ENCODE results near the gene ANP32E. TPM values are rescaled to one million over a fixed set of nuclear protein-coding genes. Genes with fewer than 3 reads are reported as not detected.

Gene ANP32E
- total and polyA plus RNA-seq, 2 of the 13 experiments (the other 11 are each of a cell fraction or from before 2014, with no cell fraction given) = 10.3 to 53.0 TPM

GRCh38 chr1:150257624-150258585 lies 22.0 kb upstream of the ANP32E start, which contains the start of gene CA14 (continued):
- TF ChIP-seq ZNF609 (CRISPR knock-in tag; IDR thresholded peaks at IDR 0.05; ENCODE audit: borderline replicate concordance) (0 out of 2 replicates have a peak, but pooled peaks have one; percentile 38), ZMYM3 (CRISPR knock-in tag; IDR thresholded peaks at IDR 0.05) (peak; percentile 10; the same call in 1 of the 2 replicates), BATF2 (CRISPR knock-in tag; IDR thresholded peaks at IDR 0.05) (no peak), ZSCAN29 (CRISPR knock-in tag; conservative IDR thresholded peaks at IDR 0.05) (0 out of 2 replicates have a peak, but pooled peaks have one; percentile 21), MAF1 (CRISPR knock-in tag; IDR thresholded peaks at IDR 0.05; ENCODE audit: borderline replicate concordance) (no peak), ZNF431 (CRISPR knock-in tag; IDR thresholded peaks at IDR 0.05; ENCODE audit: borderline replicate concordance, low read depth) (0 out of 2 replicates have a peak, but pooled peaks have one; percentile 46), ZNF281 (CRISPR knock-in tag; IDR thresholded peaks at IDR 0.05; ENCODE audit: borderline replicate concordance) (peak; percentile 43; the same call in 1 of the 2 replicates), FOXK2 (IDR thresholded peaks at IDR 0.05) (peak; percentile 15; the same call in 1 of the 2 replicates), ZNF776 (CRISPR knock-in tag; IDR thresholded peaks at IDR 0.05) (no peak), SAP130 (CRISPR knock-in tag; IDR thresholded peaks at IDR 0.05; ENCODE audit: low read depth) (peak; percentile 61), ZNF292 (CRISPR knock-in tag; IDR thresholded peaks at IDR 0.05; ENCODE audit: borderline replicate concordance, low read depth) (0 out of 2 replicates have a peak, but pooled peaks have one; percentile 14), PAX8 (CRISPR knock-in tag; IDR thresholded peaks at IDR 0.05; ENCODE audit: borderline replicate concordance) (peak; percentile 80; the same call in 1 of the 2 replicates), ZNF276 (CRISPR knock-in tag; IDR thresholded peaks at IDR 0.05; ENCODE audit: low read depth) (peak; percentile 100), ZNF230 (CRISPR knock-in tag; IDR thresholded peaks at IDR 0.05) (0 out of 2 replicates have a peak, but pooled peaks have one; percentile 77), ZNF362 (CRISPR knock-in tag; IDR thresholded peaks at IDR 0.05; ENCODE audit: borderline replicate concordance) (peak; percentile 21; the same call in 1 of the 2 replicates)
